ENCODE results near the gene RPTOR. TPM values are rescaled to one million over a fixed set of nuclear protein-coding genes. Genes with fewer than 3 reads are reported as not detected.
A peak's percentile ranks its signal among the peaks of the same experiment; 100 is the strongest.
"Not testable (repeated sequence)": the region's sequence is repeated elsewhere in the genome, so short reads cannot be mapped to it uniquely, and the experiment has no call there.

The RPTOR gene
- total RNA-seq, 1 donor from 2014 or later, result 62.4 TPM

DNA sequence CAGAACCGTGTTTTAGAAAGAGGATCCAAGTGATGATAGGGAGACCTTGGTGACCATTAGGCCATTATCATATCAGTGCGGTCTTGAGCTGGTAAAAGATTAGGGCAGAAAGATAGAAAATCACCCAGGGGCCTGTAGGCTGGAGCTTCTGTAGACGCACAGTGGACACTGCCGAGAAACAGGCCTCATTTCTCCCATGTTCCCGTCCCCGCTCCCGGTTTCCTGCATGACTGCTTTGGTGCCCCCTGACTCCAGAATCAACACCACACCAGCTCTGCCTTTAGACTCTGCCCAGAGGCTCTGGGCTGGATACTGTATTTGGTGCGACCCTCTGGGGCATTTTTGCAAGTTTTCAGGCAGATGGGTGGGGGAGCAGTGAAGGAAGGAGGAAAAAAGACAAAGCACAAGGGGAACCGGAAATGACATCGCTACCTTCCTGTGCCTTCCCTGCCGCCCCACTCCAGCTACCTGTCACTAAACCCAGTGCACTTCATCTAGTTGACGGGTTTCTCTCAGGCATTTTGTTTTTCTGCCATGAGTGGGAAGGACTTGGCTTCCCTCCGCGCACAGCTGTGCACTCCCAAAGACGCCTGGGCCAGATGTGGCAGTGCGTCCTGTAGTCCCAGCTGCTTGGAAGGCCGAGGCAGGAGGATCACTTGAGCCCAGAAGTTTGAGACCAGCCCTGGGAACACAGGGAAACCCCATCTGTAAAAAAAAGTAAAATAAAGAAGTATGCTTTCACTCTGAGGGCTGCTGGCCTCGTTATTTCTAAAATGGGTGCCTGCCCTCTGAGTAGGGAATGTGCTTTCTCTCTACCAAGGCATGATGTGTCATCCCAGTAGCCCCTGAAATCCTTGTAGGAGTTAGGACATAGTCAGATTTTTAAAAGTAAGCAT lies 214.1 kb downstream of the RPTOR start:
- DNase-seq (ENCODE audit: low spot score), result no peak
- Mint-ChIP-seq H3K9me3 (no peaks in the 10 kb centered on the region), H3K4me3 (ENCODE audit: low read depth) (no peak overlapping the region), H3K27ac (peak overlapping the region; percentile 94), H3K4me1 (ENCODE audit: low read depth) (peaks cover 71% of the 10 kb centered on the region), H3K27me3 (ENCODE audit: low read depth) (no peaks in the 10 kb centered on the region), H3K36me3 (ENCODE audit: low read depth) (peaks cover 71% of the 10 kb centered on the region)
- intact Hi-C loops (cut with micrococcal nuclease), result loop anchor here (1.0 kb wide), 1 partner anchor 98 kb away; no protein-coding TSS in a partner anchor

DNA sequence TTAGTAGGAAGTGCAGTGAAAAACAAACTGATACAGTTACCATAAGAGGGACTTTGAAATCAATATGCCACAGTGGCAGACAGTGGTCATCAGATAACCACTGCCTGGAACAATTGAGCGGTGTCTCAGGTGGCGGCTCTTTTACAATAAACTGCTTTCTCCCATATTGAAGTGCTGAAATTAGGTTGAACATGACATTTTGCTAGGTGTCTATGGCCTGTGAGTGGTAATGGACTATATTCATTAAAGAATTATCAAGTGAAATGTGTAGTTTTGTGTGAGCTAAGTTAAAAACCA lies 214.7 kb downstream of the RPTOR start:
- no peak for DNase-seq (ENCODE audit: low spot score)
- no peaks in the 10 kb centered on the region for H3K9me3 Mint-ChIP-seq
- H3K27ac Mint-ChIP-seq, result peak overlapping the region; percentile 94
- H3K36me3 Mint-ChIP-seq (ENCODE audit: low read depth), result peaks cover 65% of the 10 kb centered on the region
- H3K4me1 Mint-ChIP-seq (ENCODE audit: low read depth), result peaks cover 66% of the 10 kb centered on the region
- intact Hi-C loops (cut with micrococcal nuclease), result loop anchor here (1.0 kb wide), 1 partner anchor 97 kb away; no protein-coding TSS in a partner anchor
- peak overlapping the region; percentile 34 for H3K4me3 Mint-ChIP-seq (ENCODE audit: low read depth)
- H3K27me3 Mint-ChIP-seq (ENCODE audit: low read depth), result no peaks in the 10 kb centered on the region

DNA sequence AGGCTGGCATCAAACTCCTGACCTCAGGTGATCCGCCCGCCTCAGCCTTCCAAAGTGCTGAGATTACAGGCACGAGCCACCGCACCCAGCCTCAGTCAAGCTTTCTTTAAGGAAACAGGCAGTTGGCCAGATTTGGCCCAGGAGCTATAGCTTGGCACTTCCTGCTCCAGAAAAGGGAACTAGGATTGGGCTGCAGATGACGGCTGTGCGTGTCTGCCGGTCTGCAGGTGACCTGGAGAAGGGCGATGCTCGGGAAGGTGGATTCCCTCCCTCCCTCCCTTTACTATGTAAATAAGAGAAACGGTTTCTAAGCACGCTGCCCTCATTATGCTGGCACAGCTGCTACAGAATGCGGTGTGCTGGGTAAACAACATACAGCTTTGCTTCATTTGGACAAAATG lies 215.9 kb downstream of the RPTOR start:
- H3K9me3 Mint-ChIP-seq, result no peaks in the 10 kb centered on the region
- no peak for DNase-seq (ENCODE audit: low spot score)
- peak overlapping the region; percentile 99 for H3K27ac Mint-ChIP-seq
- H3K36me3 Mint-ChIP-seq (ENCODE audit: low read depth), result peaks cover 62% of the 10 kb centered on the region
- no peaks in the 10 kb centered on the region for H3K27me3 Mint-ChIP-seq (ENCODE audit: low read depth)
- intact Hi-C loops (cut with micrococcal nuclease), result loop anchor here (2.0 kb wide), 2 partner anchors 82 to 156 kb away; no protein-coding TSS in a partner anchor
- no peak overlapping the region for H3K4me3 Mint-ChIP-seq (ENCODE audit: low read depth)
- peaks cover 72% of the 10 kb centered on the region for H3K4me1 Mint-ChIP-seq (ENCODE audit: low read depth)

DNA sequence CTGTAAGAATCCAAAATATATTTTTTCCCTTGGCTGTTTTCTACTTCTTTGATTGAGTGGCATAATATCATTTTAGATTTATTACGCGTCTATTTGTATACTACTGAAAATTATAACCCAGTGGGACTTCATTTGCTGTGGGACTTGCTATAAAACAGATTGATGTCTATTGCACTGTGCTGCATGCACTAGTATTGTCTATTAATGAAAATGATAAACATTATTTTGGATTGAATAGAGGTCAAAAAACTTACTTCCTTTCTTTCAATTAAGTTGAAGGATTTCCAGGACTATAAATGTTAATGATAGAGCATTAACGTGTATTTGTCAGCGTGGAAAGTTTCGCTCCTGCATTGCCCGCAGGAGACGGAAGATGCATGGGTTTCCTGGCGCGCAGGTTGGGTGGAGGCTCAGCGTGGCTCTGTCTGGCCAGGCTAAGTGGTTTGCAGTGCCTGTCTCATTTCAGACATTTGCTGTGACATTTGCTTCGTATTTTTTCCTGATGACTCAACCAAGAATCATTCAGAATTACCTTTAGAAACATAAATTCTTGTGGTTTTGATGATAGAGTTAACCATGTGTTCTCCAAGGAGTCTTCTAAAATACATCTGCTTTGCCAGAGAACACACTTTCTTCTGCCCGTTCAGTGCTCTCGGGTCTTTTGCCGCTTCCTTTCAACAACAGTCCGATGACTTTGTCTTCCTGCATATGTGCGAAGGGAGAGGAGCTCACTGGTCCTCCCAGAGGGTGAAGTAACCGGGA lies 216.7 kb downstream of the RPTOR start:
- Mint-ChIP-seq H3K4me1 (ENCODE audit: low read depth) (peaks cover 72% of the 10 kb centered on the region), H3K4me3 (ENCODE audit: low read depth) (peak overlapping the region; percentile 66), H3K9me3 (no peaks in the 10 kb centered on the region), H3K27ac (peak overlapping the region; percentile 99), H3K27me3 (ENCODE audit: low read depth) (no peaks in the 10 kb centered on the region), H3K36me3 (ENCODE audit: low read depth) (peaks cover 55% of the 10 kb centered on the region)
- peak; percentile 73 for DNase-seq (ENCODE audit: low spot score)
- intact Hi-C loops (cut with micrococcal nuclease), result loop anchor here (1.0 to 2.0 kb wide), 7 partner anchors 24 to 156 kb away; no protein-coding TSS in a partner anchor

DNA sequence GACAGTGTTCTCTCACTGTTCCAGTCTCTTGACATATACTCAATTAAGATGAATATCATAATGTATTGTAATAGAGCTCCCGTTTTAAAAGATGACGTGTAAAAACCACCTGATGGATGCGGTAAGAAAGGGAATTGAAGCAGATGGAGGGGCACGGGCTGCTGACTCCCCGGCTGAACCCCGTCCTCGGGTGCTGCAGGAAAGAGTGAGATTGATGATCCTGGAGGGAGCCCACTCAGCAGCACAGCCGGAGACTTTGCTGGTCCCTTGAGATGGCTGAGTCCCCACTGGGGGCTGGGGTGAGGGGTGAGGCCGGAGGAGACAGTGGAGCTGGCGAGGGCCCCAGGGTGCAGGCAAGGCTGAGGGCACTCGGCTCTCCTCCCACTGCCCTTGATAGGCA lies 217.4 kb downstream of the RPTOR start:
- Mint-ChIP-seq H3K4me1 (ENCODE audit: low read depth) (peaks cover 77% of the 10 kb centered on the region), H3K4me3 (ENCODE audit: low read depth) (peak overlapping the region; percentile 66), H3K27me3 (ENCODE audit: low read depth) (no peaks in the 10 kb centered on the region), H3K9me3 (no peaks in the 10 kb centered on the region), H3K36me3 (ENCODE audit: low read depth) (peaks cover 50% of the 10 kb centered on the region), H3K27ac (peak overlapping the region; percentile 99)
- intact Hi-C loops (cut with micrococcal nuclease), result loop anchor here (2.0 kb wide), 1 partner anchor 57 kb away; no protein-coding TSS in a partner anchor
- DNase-seq (ENCODE audit: low spot score), result no peak

DNA sequence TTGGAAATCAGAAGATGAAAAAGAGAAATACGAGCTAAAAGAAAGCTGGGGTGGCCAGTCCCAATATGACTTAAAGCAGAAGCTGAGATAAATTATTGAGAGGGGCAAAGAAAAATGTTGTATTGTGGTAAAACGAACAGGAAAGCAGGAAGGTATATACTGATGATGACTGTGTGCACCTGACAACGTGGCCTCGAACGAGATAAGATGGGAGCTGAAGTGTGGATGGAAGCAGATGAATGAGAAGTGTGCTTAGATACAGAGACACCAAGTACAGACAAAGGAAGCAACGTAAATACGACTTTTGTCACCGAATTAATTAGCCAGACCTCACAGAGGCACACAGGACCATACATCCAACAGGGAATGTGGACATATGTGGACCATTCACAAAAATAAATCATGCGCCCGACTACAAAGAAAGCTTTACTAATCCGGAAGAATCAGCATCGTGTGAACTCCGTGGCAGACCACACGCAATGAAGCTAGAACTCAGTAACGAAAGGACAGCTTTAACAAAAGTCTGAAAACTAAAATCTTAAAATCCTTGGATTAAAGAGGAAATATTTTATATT lies 218.7 kb downstream of the RPTOR start:
- Mint-ChIP-seq H3K4me1 (ENCODE audit: low read depth) (peaks cover 70% of the 10 kb centered on the region), H3K9me3 (no peaks in the 10 kb centered on the region), H3K36me3 (ENCODE audit: low read depth) (peaks cover 41% of the 10 kb centered on the region), H3K27me3 (ENCODE audit: low read depth) (no peaks in the 10 kb centered on the region), H3K4me3 (ENCODE audit: low read depth) (peak overlapping the region; percentile 46), H3K27ac (peak overlapping the region; percentile 87)
- no peak for DNase-seq (ENCODE audit: low spot score)
- intact Hi-C loops (cut with micrococcal nuclease), result loop anchor here (2.0 kb wide), 1 partner anchor 55 kb away; no protein-coding TSS in a partner anchor

DNA sequence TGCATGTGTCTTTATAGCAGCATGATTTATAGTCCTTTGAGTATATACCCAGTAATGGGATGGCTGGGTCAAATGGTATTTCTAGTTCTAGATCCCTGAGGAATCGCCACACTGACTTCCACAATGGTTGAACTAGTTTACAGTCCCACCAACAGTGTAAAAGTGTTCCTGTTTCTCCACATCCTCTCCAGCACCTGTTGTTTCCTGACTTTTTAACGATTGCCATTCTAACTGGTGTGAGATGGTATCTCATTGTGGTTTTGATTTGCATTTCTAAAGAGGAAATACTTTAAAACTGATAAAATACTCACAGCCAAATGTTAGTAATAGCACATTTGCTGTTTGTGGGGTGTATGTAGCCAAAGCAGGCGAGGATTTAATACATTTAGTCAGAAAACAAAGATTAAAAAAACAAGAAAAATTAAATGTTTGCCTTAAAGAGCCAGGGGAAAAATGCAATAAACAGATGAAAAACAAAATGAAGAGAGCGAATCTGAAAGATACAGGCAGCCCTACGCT lies 220.0 kb downstream of the RPTOR start:
- DNase-seq (ENCODE audit: low spot score); H3K9me3 Mint-ChIP-seq; intact Hi-C loops (cut with micrococcal nuclease); H3K27me3 Mint-ChIP-seq (ENCODE audit: low read depth): not testable (repeated sequence)
- peaks cover 70% of the 10 kb centered on the region for H3K4me1 Mint-ChIP-seq (ENCODE audit: low read depth)
- peak overlapping the region; percentile 91 for H3K27ac Mint-ChIP-seq
- peaks cover 39% of the 10 kb centered on the region for H3K36me3 Mint-ChIP-seq (ENCODE audit: low read depth)
- peak overlapping the region; percentile 69 for H3K4me3 Mint-ChIP-seq (ENCODE audit: low read depth)

DNA sequence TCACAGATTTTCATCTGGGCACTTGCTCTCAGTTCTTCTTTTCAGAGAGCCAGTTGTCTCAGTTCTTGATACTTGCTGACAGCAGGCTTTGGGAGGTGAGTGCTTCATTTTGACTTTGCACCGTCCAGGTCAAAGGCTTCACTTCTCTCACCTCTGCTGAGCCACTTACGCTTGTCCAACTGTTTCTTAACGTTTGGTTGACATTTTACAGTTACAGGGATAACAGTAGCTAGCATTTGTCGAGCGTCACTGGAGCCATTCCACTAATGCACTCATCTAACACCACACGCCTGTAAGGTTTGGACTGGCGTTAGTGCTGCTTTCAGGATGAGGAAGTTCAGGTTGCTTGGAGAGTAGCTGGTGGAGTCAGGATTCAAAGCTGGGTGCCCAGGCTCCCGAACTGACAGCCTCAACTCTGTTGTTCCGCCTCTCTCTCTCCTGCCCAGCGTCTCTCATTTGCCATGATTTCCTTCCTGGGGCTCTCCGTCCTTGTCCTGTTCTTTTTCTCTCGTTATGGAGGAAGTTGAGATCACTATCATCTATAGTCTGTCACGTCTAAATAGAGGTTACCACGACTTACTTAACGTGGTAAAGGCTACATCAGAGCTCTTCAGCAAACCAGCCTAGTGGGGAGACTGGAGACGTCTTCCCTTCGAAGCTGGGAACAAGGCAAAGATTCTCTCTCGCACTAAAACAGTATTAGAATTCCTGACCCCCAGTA lies 220.8 kb downstream of the RPTOR start:
- H3K27ac Mint-ChIP-seq, result peak overlapping the region; percentile 91
- no peak for DNase-seq (ENCODE audit: low spot score)
- peaks cover 36% of the 10 kb centered on the region for H3K36me3 Mint-ChIP-seq (ENCODE audit: low read depth)
- H3K9me3 Mint-ChIP-seq, result no peaks in the 10 kb centered on the region
- intact Hi-C loops (cut with micrococcal nuclease), result no loop called here
- peak overlapping the region; percentile 69 for H3K4me3 Mint-ChIP-seq (ENCODE audit: low read depth)
- peaks cover 67% of the 10 kb centered on the region for H3K4me1 Mint-ChIP-seq (ENCODE audit: low read depth)
- no peaks in the 10 kb centered on the region for H3K27me3 Mint-ChIP-seq (ENCODE audit: low read depth)

DNA sequence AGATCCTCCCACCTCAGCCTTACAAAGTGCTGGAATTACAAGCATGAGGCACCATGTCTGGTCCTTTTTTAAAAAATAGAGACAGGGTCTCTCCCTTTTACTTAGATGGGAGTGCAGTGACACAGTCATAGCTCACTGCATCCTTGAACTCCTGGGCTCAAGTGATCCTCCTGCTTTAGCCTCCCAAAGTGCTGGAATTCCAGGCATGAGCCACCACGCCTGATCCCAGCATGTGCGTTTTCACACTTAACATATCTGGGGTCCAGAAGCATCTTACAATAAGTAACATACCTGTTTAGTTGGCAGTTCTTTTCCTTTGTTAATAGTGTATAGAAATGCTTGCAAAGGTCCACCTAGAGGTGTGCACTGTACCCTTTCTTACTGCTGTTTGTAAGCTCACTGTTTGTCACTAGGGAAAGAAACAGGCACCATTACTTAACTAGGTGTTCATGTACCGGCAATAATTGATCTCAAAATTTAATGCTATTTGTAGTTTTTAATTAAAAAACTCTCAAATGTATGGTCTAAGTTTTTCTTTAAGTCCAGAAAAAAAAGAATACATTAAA lies 221.7 kb downstream of the RPTOR start:
- DNase-seq (ENCODE audit: low spot score), result no peak
- peak overlapping the region; percentile 69 for H3K4me3 Mint-ChIP-seq (ENCODE audit: low read depth)
- no peaks in the 10 kb centered on the region for H3K9me3 Mint-ChIP-seq
- peaks cover 66% of the 10 kb centered on the region for H3K4me1 Mint-ChIP-seq (ENCODE audit: low read depth)
- H3K27me3 Mint-ChIP-seq (ENCODE audit: low read depth), result no peaks in the 10 kb centered on the region
- intact Hi-C loops (cut with micrococcal nuclease), result no loop called here
- H3K36me3 Mint-ChIP-seq (ENCODE audit: low read depth), result peaks cover 46% of the 10 kb centered on the region
- peak overlapping the region; percentile 91 for H3K27ac Mint-ChIP-seq

DNA sequence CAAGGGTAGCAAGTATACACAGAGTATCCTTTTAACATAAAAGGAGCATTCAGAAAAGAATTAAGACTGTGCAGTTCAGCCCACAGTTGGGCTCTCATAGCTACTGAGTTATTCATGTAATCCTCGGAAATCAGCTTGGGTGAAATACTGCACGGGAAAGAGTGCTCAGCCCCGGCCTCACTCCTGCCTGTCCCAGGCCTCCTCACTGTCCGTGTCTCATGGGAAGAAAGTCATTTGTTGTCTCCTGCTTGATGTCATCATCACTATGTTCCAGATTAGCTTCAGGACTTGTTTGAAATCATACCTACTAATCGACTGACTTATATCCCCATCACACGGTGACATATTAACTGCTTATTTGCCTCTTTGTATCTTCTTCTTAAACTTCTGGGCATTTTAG lies 223.8 kb downstream of the RPTOR start:
- intact Hi-C loops (cut with micrococcal nuclease), result no loop called here
- no peak overlapping the region for H3K4me3 Mint-ChIP-seq (ENCODE audit: low read depth)

DNA sequence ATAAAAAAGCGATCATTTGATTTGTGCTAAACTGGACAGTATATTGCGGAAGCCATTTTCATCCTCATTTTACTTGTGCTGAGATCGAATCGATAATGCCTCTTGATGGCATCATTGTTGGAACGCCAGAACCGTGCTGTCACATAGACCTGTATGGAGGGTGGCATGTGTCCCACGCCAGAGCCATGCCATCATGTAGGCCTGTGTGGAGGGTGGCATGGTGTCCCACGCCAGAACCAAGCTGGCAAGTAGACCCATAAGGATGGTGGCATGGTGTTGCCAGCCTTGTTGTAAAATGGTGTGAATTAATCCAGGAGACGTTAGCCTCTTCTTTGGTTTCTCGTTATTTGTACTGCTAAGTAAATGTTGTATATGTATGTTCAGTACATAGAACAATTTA lies 224.3 kb downstream of the RPTOR start:
- H3K4me1 Mint-ChIP-seq (ENCODE audit: low read depth), result peaks cover 63% of the 10 kb centered on the region

More for the DNA sequence above, 223.8 kb downstream of the RPTOR start:
- Mint-ChIP-seq H3K36me3 (ENCODE audit: low read depth) (peaks cover 43% of the 10 kb centered on the region), H3K9me3 (no peaks in the 10 kb centered on the region), H3K27ac (no peak overlapping the region), H3K27me3 (ENCODE audit: low read depth) (no peaks in the 10 kb centered on the region), H3K4me1 (ENCODE audit: low read depth) (peaks cover 60% of the 10 kb centered on the region)
- DNase-seq (ENCODE audit: low spot score), result no peak

DNA sequence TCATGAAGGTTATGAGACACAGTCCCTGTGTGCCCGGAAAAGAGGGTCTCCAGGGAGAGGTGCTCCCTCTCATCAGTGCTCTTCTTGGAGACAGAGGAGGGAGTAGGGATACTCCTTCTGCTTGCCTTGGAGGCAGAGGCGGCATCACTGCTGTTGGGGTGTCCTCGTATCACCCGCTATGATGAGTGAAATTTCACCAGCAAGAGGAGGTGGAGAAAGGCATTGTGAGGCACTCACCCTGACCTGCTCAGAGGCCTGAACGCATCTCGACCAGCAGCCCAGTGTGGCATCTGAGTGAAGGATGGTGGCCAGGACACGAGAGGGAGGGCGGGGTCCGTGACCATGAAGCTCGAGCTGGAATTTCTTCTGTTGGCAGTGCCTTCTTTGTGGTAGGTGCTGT lies 224.9 kb downstream of the RPTOR start:
- Mint-ChIP-seq H3K4me1 (ENCODE audit: low read depth) (peaks cover 69% of the 10 kb centered on the region), H3K9me3 (no peaks in the 10 kb centered on the region), H3K27me3 (ENCODE audit: low read depth) (no peaks in the 10 kb centered on the region), H3K36me3 (ENCODE audit: low read depth) (peaks cover 47% of the 10 kb centered on the region), H3K27ac (no peak overlapping the region), H3K4me3 (ENCODE audit: low read depth) (no peak overlapping the region)
- intact Hi-C loops (cut with micrococcal nuclease), result no loop called here
- no peak for DNase-seq (ENCODE audit: low spot score)

More for the DNA sequence above, 224.3 kb downstream of the RPTOR start:
- Mint-ChIP-seq H3K27ac (no peak overlapping the region), H3K9me3 (no peaks in the 10 kb centered on the region), H3K36me3 (ENCODE audit: low read depth) (peaks cover 42% of the 10 kb centered on the region), H3K4me3 (ENCODE audit: low read depth) (no peak overlapping the region), H3K27me3 (ENCODE audit: low read depth) (no peaks in the 10 kb centered on the region)
- no peak for DNase-seq (ENCODE audit: low spot score)
- intact Hi-C loops (cut with micrococcal nuclease), result no loop called here
